GM12878 (cell line): ENCODE results near the gene PLEKHG1. TPM values are rescaled to one million over a fixed set of nuclear protein-coding genes. Genes with fewer than 3 reads are reported as not detected.
A peak's percentile ranks its signal among the peaks of the same experiment; 100 is the strongest.

Experiments used
- CBFB ChIP-seq: IDR thresholded peaks from 2 replicates; pipeline ENCODE4 v1.6.1; 2016; ENCODE audit warnings: antibody characterized with exemption, low read depth
- CBX5 ChIP-seq: sonication (generic); IDR thresholded peaks from 2 replicates; pipeline ENCODE4 v1.6.1; 2016; ENCODE audit warnings: low read depth, moderate library complexity, mild to moderate bottlenecking, inconsistent platforms
- CHD4 ChIP-seq: fragments of 200-600 bp; sonication (generic); IDR thresholded peaks from 2 replicates; pipeline ENCODE4 v1.6.1; 2016; ENCODE audit warnings: mild to moderate bottlenecking
- CREB1 ChIP-seq: IDR thresholded peaks from 2 replicates; pipeline ENCODE4 v1.6.1; 2012; ENCODE audit warnings: low read depth, mild to moderate bottlenecking, inconsistent platforms
- EED ChIP-seq: sonication (generic); IDR thresholded peaks from 2 replicates; pipeline ENCODE4 v1.6.1; 2016; ENCODE audit warnings: antibody characterized with exemption, low read depth
- FOXM1 ChIP-seq: IDR thresholded peaks from 2 replicates; pipeline ENCODE4 v1.6.1; 2012; ENCODE audit warnings: low read depth, mild to moderate bottlenecking, inconsistent platforms, low read length, moderate library complexity
- IKZF1 ChIP-seq: fragments of 450-650 bp; conservative IDR thresholded peaks from 2 replicates; pipeline ENCODE4 v1.6.1; 2017; ENCODE audit warnings: antibody characterized with exemption, mild to moderate bottlenecking
- JUND ChIP-seq: IDR thresholded peaks from 2 replicates; pipeline ENCODE4 v1.6.1; 2012; ENCODE audit warnings: low read depth, mild to moderate bottlenecking, low read length, improper control_type of control experiment, moderate library complexity
- RAD51 ChIP-seq: fragments of 450-650 bp; IDR thresholded peaks from 2 replicates; pipeline ENCODE4 v1.6.1; 2016; ENCODE audit warnings: moderate library complexity, mild to moderate bottlenecking, inconsistent platforms
- SIX5 ChIP-seq: IDR thresholded peaks from 2 replicates; pipeline ENCODE4 v1.6.1; 2011; ENCODE audit warnings: mild to moderate bottlenecking, low read depth, low read length, moderate library complexity; ENCODE audit not compliant: severe bottlenecking
- SPI1 ChIP-seq: IDR thresholded peaks from 2 replicates; pipeline ENCODE4 v1.6.1; 2011; ENCODE audit warnings: low read depth, mild to moderate bottlenecking, low read length, moderate library complexity, borderline replicate concordance; ENCODE audit not compliant: insufficient read depth
- SREBF2 ChIP-seq: IDR thresholded peaks from 2 replicates; pipeline ENCODE4 v1.6.1; 2012; ENCODE audit warnings: mild to moderate bottlenecking, low read length
- ZNF207 ChIP-seq: fragments of 450-650 bp; IDR thresholded peaks from 2 replicates; pipeline ENCODE4 v1.6.1; 2014; ENCODE audit warnings: antibody characterized with exemption, mild to moderate bottlenecking, borderline replicate concordance
- ZNF217 ChIP-seq: fragments of 450-650 bp; IDR thresholded peaks from 2 replicates; pipeline ENCODE4 v1.6.1; 2017; ENCODE audit warnings: antibody characterized with exemption, mild to moderate bottlenecking
- ZNF274 ChIP-seq: IDR thresholded peaks from one replicate; pipeline ENCODE4 v1.8.0; 2011; ENCODE audit not compliant: insufficient read length, insufficient read depth
- polyA plus RNA-seq, 11 experiments: library from polyadenylated mRNA; depleted of rRNA in 4 of 11; unstranded in 6 of 11; stranded (reverse) in 5 of 11; fragments of >200 nt; fragmentation: Nextera tagmentation in 4 of 11; fragmentation: Illumina TruSeq in 1 of 11; extraction: Ambion mirVana in 4 of 11; extraction: Trizol in 1 of 11; gene quantifications; 1 replicate in 1 of 11; 2 replicates in 10 of 11; pipeline versions ENCODE4 v1.2.1 to v1.2.3, GENCODE V29; 2011 to 2016; ENCODE audit warnings: inconsistent platforms in 2 of 11, missing spikeins in 2 of 11, low read depth in 1 of 11
- total RNA-seq, 4 experiments: library from RNA; depleted of rRNA in 3 of 4; stranded (reverse); fragments of >200 nt in 3 of 4; fragmentation: Illumina TruSeq in 1 of 4; extraction: Trizol in 1 of 4; gene quantifications; 2 replicates each; pipeline versions ENCODE4 v1.2.1 to v1.2.3, GENCODE V29; 2013 to 2021
- TF ChIP-seq, protein P1 (sequence below): IDR thresholded peaks from 2 replicates; pipeline ENCODE4 v1.6.1; 2012; ENCODE audit warnings: low read depth, low read length, improper control_type of control experiment
- TF ChIP-seq, protein P2 (sequence below): IDR thresholded peaks from 2 replicates; pipeline ENCODE4 v1.6.1; 2012; ENCODE audit warnings: low read depth, low read length, improper control_type of control experiment
- TF ChIP-seq, protein P3 (sequence below): fragments of 450-650 bp; IDR thresholded peaks from 2 replicates; pipeline ENCODE4 v1.6.1; 2016; ENCODE audit warnings: mild to moderate bottlenecking
- TF ChIP-seq, protein P4 (sequence below): fragments of 450-650 bp; IDR thresholded peaks from 2 replicates; pipeline ENCODE4 v1.6.1; 2016; ENCODE audit warnings: mild to moderate bottlenecking, moderate library complexity, borderline replicate concordance
- TF ChIP-seq, protein P5 (sequence below): IDR thresholded peaks from 2 replicates; pipeline ENCODE4 v1.6.1; 2011; ENCODE audit warnings: borderline replicate concordance, low read depth, mild to moderate bottlenecking, moderate library complexity, mixed read lengths, low read length; ENCODE audit not compliant: insufficient read depth; ENCODE audit errors: extremely low read length
- TF ChIP-seq, protein P6 (sequence below): fragments of 450-650 bp; IDR thresholded peaks from 2 replicates; pipeline ENCODE4 v1.6.1; 2017; ENCODE audit warnings: borderline replicate concordance

PLEKHG1 gene
- total and polyA plus RNA-seq, 10 of the 15 experiments (the other 5 are each of a cell fraction or from before 2014, with no cell fraction given), result 0.77 to 17.2 (median 4.9) TPM

DNA sequence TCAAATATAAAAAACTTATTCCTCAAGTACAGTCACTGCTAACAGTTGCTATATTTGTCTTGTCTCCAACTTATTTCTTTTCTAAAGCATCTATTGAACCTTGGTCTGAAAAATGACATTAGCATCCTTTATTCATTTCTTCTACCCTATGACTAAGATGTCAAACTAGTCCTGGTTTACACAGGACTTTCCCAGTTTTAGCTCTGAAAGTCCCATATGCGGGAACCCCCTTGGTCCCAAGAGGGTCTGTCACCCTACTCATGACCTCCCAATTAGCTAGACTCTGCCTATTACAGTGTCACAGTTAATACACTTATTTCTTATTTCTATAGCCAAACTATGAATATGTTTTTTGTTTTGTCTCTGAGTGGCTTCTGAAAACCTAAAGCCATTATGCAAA is 37.1 kb downstream of the PLEKHG1 start (continued):
- TF ChIP-seq, protein P1, sequence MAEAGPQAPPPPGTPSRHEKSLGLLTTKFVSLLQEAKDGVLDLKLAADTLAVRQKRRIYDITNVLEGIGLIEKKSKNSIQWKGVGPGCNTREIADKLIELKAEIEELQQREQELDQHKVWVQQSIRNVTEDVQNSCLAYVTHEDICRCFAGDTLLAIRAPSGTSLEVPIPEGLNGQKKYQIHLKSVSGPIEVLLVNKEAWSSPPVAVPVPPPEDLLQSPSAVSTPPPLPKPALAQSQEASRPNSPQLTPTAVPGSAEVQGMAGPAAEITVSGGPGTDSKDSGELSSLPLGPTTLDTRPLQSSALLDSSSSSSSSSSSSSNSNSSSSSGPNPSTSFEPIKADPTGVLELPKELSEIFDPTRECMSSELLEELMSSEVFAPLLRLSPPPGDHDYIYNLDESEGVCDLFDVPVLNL, result no peak
- TF ChIP-seq ZNF217 (no peak), SIX5 (no peak), SREBF2 (no peak), IKZF1 (peak; percentile 71), ZNF207 (no peak), JUND (no peak), FOXM1 (peak; percentile 75; the same call in 1 of the 2 replicates), CREB1 (no peak), CHD4 (no peak), EED (peak; percentile 58; the same call in 1 of the 2 replicates), ZNF274 (no peak), SPI1 (no peak), RAD51 (no peak), CBFB (0 out of 2 replicates have a peak, but pooled peaks have one; percentile 31), CBX5 (no peak)
- TF ChIP-seq, protein P2, sequence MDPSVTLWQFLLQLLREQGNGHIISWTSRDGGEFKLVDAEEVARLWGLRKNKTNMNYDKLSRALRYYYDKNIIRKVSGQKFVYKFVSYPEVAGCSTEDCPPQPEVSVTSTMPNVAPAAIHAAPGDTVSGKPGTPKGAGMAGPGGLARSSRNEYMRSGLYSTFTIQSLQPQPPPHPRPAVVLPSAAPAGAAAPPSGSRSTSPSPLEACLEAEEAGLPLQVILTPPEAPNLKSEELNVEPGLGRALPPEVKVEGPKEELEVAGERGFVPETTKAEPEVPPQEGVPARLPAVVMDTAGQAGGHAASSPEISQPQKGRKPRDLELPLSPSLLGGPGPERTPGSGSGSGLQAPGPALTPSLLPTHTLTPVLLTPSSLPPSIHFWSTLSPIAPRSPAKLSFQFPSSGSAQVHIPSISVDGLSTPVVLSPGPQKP, result no peak
- TF ChIP-seq, protein P3, sequence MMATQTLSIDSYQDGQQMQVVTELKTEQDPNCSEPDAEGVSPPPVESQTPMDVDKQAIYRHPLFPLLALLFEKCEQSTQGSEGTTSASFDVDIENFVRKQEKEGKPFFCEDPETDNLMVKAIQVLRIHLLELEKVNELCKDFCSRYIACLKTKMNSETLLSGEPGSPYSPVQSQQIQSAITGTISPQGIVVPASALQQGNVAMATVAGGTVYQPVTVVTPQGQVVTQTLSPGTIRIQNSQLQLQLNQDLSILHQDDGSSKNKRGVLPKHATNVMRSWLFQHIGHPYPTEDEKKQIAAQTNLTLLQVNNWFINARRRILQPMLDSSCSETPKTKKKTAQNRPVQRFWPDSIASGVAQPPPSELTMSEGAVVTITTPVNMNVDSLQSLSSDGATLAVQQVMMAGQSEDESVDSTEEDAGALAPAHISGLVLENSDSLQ, result no peak
- TF ChIP-seq, protein P4, sequence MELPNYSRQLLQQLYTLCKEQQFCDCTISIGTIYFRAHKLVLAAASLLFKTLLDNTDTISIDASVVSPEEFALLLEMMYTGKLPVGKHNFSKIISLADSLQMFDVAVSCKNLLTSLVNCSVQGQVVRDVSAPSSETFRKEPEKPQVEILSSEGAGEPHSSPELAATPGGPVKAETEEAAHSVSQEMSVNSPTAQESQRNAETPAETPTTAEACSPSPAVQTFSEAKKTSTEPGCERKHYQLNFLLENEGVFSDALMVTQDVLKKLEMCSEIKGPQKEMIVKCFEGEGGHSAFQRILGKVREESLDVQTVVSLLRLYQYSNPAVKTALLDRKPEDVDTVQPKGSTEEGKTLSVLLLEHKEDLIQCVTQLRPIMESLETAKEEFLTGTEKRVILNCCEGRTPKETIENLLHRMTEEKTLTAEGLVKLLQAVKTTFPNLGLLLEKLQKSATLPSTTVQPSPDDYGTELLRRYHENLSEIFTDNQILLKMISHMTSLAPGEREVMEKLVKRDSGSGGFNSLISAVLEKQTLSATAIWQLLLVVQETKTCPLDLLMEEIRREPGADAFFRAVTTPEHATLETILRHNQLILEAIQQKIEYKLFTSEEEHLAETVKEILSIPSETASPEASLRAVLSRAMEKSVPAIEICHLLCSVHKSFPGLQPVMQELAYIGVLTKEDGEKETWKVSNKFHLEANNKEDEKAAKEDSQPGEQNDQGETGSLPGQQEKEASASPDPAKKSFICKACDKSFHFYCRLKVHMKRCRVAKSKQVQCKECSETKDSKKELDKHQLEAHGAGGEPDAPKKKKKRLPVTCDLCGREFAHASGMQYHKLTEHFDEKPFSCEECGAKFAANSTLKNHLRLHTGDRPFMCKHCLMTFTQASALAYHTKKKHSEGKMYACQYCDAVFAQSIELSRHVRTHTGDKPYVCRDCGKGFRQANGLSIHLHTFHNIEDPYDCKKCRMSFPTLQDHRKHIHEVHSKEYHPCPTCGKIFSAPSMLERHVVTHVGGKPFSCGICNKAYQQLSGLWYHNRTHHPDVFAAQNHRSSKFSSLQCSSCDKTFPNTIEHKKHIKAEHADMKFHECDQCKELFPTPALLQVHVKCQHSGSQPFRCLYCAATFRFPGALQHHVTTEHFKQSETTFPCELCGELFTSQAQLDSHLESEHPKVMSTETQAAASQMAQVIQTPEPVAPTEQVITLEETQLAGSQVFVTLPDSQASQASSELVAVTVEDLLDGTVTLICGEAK, result no peak
- TF ChIP-seq, protein P5, sequence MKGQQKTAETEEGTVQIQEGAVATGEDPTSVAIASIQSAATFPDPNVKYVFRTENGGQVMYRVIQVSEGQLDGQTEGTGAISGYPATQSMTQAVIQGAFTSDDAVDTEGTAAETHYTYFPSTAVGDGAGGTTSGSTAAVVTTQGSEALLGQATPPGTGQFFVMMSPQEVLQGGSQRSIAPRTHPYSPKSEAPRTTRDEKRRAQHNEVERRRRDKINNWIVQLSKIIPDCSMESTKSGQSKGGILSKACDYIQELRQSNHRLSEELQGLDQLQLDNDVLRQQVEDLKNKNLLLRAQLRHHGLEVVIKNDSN, result no peak
- TF ChIP-seq, protein P6, sequence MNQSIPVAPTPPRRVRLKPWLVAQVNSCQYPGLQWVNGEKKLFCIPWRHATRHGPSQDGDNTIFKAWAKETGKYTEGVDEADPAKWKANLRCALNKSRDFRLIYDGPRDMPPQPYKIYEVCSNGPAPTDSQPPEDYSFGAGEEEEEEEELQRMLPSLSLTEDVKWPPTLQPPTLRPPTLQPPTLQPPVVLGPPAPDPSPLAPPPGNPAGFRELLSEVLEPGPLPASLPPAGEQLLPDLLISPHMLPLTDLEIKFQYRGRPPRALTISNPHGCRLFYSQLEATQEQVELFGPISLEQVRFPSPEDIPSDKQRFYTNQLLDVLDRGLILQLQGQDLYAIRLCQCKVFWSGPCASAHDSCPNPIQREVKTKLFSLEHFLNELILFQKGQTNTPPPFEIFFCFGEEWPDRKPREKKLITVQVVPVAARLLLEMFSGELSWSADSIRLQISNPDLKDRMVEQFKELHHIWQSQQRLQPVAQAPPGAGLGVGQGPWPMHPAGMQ, result no peak
